Measurements from ENCODE around the gene PGBD4.

- no peak for TF ChIP-seq CTCF (IDR thresholded peaks at IDR 0.05)
- no peak for TF ChIP-seq POLR2A (IDR thresholded peaks at IDR 0.05)
Measured at GRCh38 chr15:34107315-34107714, 5.4 kb downstream of the PGBD4 start.

All from body of pancreas (tissue), 4 donors.